NCI-H187 (cell line): ENCODE results near the gene RALGPS1.
A peak's percentile ranks its signal among the peaks of the same experiment; 100 is the strongest.

Experiments
- DNase-seq, 2 experiments: peaks; one replicate each; lab custom pipeline; 2025; lab: John Stamatoyannopoulos, UW

Gene RALGPS1

GRCh38 chr9:127209220-127209619 lies 294.6 kb downstream of the RALGPS1 start:
- no peak for DNase-seq

GRCh38 chr9:127209948-127210640 lies 295.5 kb downstream of the RALGPS1 start:
- no peak for DNase-seq

GRCh38 chr9:127210851-127211730 lies 296.5 kb downstream of the RALGPS1 start:
- no peak for DNase-seq

- no peak for DNase-seq
Observed at GRCh38 chr9:127211983-127212382, 297.4 kb downstream of the RALGPS1 start.

- no peak for DNase-seq
Observed at GRCh38 chr9:127212453-127212852, 297.9 kb downstream of the RALGPS1 start.

- no peak for DNase-seq
Observed at GRCh38 chr9:127213859-127214258, 299.3 kb downstream of the RALGPS1 start.

GRCh38 chr9:127214421-127215267 lies 300.1 kb downstream of the RALGPS1 start:
- DNase-seq: peak in 1 of 2 experiments; percentile 37

GRCh38 chr9:127215268-127216209 lies 301.0 kb downstream of the RALGPS1 start:
- DNase-seq: no peak

- DNase-seq: no peak
Observed at GRCh38 chr9:127216210-127216887, 301.8 kb downstream of the RALGPS1 start.

GRCh38 chr9:127216888-127217217 lies 302.3 kb downstream of the RALGPS1 start:
- no peak for DNase-seq

GRCh38 chr9:127218818-127219217 lies 304.2 kb downstream of the RALGPS1 start:
- DNase-seq: no peak

- no peak for DNase-seq
Observed at GRCh38 chr9:127219520-127219919, 304.9 kb downstream of the RALGPS1 start.

GRCh38 chr9:127221695-127222094 lies 307.1 kb downstream of the RALGPS1 start:
- no peak for DNase-seq

GRCh38 chr9:127222388-127223095 lies 308.0 kb downstream of the RALGPS1 start:
- DNase-seq: no peak

GRCh38 chr9:127223266-127223665 lies 308.7 kb downstream of the RALGPS1 start:
- DNase-seq: no peak

GRCh38 chr9:127223810-127224177 lies 309.2 kb downstream of the RALGPS1 start:
- no peak for DNase-seq

GRCh38 chr9:127224178-127224882 lies 309.7 kb downstream of the RALGPS1 start:
- DNase-seq: peak; percentile 49 to 52

- peak; percentile 40 to 76 for DNase-seq
Observed at GRCh38 chr9:127224883-127225739, 310.5 kb downstream of the RALGPS1 start.
